ENCODE data around the gene SUMO1.

The SUMO1 gene

DNA sequence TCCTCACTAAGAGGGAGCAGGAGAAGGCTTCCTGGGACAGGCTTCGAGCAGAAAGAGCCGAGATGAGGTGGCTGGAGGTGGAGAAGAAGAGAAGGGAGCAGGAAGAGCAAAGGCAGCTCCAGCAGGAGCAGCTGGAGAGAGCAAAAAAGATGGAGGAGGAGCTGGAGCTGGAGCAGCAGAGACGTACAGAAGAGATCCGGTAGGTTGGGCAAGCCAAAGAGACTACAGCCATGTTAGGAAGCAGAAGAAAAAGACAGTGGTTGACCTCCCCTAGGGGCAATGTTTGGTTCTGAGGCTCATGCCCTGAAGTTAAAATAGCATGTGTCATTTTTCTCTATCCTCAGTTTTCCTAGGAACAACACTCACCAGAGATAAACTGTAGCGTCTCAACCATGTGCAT, 45.1 kb downstream of the SUMO1 start:
- ChIA-PET CTCF (no interaction called here), POLR2A (interaction anchor here (0.9 to 1.5 kb wide), 2 partner anchors 9 to 45 kb away, joined by 3 to 4 read pairs; partner anchors contain the start of gene SUMO1)
- DNase-seq (ENCODE audit: extremely low spot score): no peak

GRCh38 chr2:202187570-202187969, 50.8 kb downstream of the SUMO1 start:
- TF ChIP-seq SP1 (IDR thresholded peaks at IDR 0.05) (no peak), FOXA1 (IDR thresholded peaks at IDR 0.05) (no peak), CTBP1 (IDR thresholded peaks at IDR 0.05; ENCODE audit: borderline replicate concordance) (no peak), BHLHE40 (IDR thresholded peaks at IDR 0.05; ENCODE audit: borderline replicate concordance) (no peak), NFRKB (IDR thresholded peaks at IDR 0.05) (no peak), SUZ12 (IDR thresholded peaks at IDR 0.05) (no peak), ARNT (IDR thresholded peaks at IDR 0.05) (no peak), PKNOX1 (IDR thresholded peaks at IDR 0.05) (no peak), ZNF384 (IDR thresholded peaks at IDR 0.05) (no peak), HDGF (IDR thresholded peaks at IDR 0.05; ENCODE audit: borderline replicate concordance) (no peak), FOXK2 (IDR thresholded peaks at IDR 0.05) (no peak), TARDBP (IDR thresholded peaks at IDR 0.05) (no peak), FOXM1 (IDR thresholded peaks at IDR 0.05; ENCODE audit: borderline replicate concordance) (no peak)
- POLR2A ChIA-PET: no interaction called here
- DNase-seq (ENCODE audit: extremely low spot score): no peak
- CTCF ChIA-PET: no interaction called here

More for the DNA sequence above, 45.1 kb downstream of the SUMO1 start:
- TF ChIP-seq ZNF384 (IDR thresholded peaks at IDR 0.05) (no peak), ELF4 (IDR thresholded peaks at IDR 0.05) (no peak)

DNA sequence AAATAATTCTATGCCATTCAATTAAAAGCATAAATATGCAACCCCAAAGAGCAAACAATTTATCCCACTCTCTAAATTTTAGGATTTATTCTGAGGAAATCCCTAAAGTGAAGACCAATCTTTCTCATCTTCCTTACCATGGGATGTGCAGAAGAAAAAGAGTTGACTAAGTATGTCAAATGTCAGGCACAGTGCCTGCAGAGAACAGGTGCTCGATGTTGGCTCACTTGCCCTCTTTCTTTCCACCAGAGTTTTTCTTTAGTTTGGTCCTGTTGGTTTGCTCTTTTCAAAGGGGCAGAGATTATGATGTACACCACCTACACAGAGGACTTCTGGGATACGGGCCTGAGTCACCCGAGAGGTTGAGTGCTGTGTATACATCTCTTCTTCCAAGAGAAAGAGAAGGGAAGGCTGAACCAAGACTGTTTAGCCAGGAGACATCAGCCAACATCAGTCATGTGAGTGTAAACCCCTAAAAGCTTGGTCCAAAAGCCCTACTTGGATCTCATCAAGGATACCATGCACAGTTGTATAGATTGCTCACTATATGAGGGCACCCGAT, 51.7 kb downstream of the SUMO1 start:
- ChIA-PET POLR2A (no interaction called here), CTCF (no interaction called here)
- DNase-seq (ENCODE audit: extremely low spot score): no peak
- TF ChIP-seq L3MBTL2 (conservative IDR thresholded peaks at IDR 0.05) (no peak), NFRKB (IDR thresholded peaks at IDR 0.05) (no peak), LEF1 (IDR thresholded peaks at IDR 0.05; ENCODE audit: borderline replicate concordance) (no peak), PKNOX1 (IDR thresholded peaks at IDR 0.05) (no peak), FOXM1 (IDR thresholded peaks at IDR 0.05; ENCODE audit: borderline replicate concordance) (no peak), FOXA1 (IDR thresholded peaks at IDR 0.05) (no peak), TARDBP (IDR thresholded peaks at IDR 0.05) (no peak), ZNF384 (IDR thresholded peaks at IDR 0.05) (no peak), SP1 (IDR thresholded peaks at IDR 0.05) (no peak), BHLHE40 (IDR thresholded peaks at IDR 0.05; ENCODE audit: borderline replicate concordance) (no peak), SUZ12 (IDR thresholded peaks at IDR 0.05) (no peak), ELF4 (IDR thresholded peaks at IDR 0.05) (no peak), HDGF (IDR thresholded peaks at IDR 0.05; ENCODE audit: borderline replicate concordance) (no peak), ARNT (IDR thresholded peaks at IDR 0.05) (no peak), FOXK2 (IDR thresholded peaks at IDR 0.05) (no peak)

- ChIA-PET POLR2A (no interaction called here), CTCF (no interaction called here)
- TF ChIP-seq TARDBP (IDR thresholded peaks at IDR 0.05) (no peak), NFRKB (IDR thresholded peaks at IDR 0.05) (no peak), PKNOX1 (IDR thresholded peaks at IDR 0.05) (no peak), ZNF384 (IDR thresholded peaks at IDR 0.05) (no peak), SP1 (IDR thresholded peaks at IDR 0.05) (no peak), CTBP1 (IDR thresholded peaks at IDR 0.05; ENCODE audit: borderline replicate concordance) (no peak), FOXM1 (IDR thresholded peaks at IDR 0.05; ENCODE audit: borderline replicate concordance) (no peak), BHLHE40 (IDR thresholded peaks at IDR 0.05; ENCODE audit: borderline replicate concordance) (no peak), ELF4 (IDR thresholded peaks at IDR 0.05) (no peak), L3MBTL2 (conservative IDR thresholded peaks at IDR 0.05) (no peak), LEF1 (IDR thresholded peaks at IDR 0.05; ENCODE audit: borderline replicate concordance) (no peak), HDGF (IDR thresholded peaks at IDR 0.05; ENCODE audit: borderline replicate concordance) (no peak), SUZ12 (IDR thresholded peaks at IDR 0.05) (no peak), FOXA1 (IDR thresholded peaks at IDR 0.05) (no peak), ARNT (IDR thresholded peaks at IDR 0.05) (no peak), FOXK2 (IDR thresholded peaks at IDR 0.05) (no peak)
- no peak for DNase-seq (ENCODE audit: extremely low spot score)
Observed at GRCh38 chr2:202185156-202185555, 53.2 kb downstream of the SUMO1 start.

GRCh38 chr2:202184557-202184956, 53.8 kb downstream of the SUMO1 start:
- DNase-seq (ENCODE audit: extremely low spot score): no peak
- ChIA-PET CTCF (no interaction called here), POLR2A (no interaction called here)
- TF ChIP-seq LEF1 (IDR thresholded peaks at IDR 0.05; ENCODE audit: borderline replicate concordance): no peak
- TF ChIP-seq PKNOX1 (IDR thresholded peaks at IDR 0.05): no peak
- TF ChIP-seq NFRKB (IDR thresholded peaks at IDR 0.05): no peak
- no peak for TF ChIP-seq SUZ12 (IDR thresholded peaks at IDR 0.05)
- TF ChIP-seq ZNF384 (IDR thresholded peaks at IDR 0.05): no peak
- no peak for TF ChIP-seq L3MBTL2 (conservative IDR thresholded peaks at IDR 0.05)
